HG03280 (cell line): Measurements from ENCODE around the gene GPR180.

ENCODE experiments used
- ATAC-seq: cut with Tn5 transposase; IDR thresholded peaks from one replicate; pipeline ENCODE4 v1.9.1; 2021; ENCODE audit warnings: mild to moderate bottlenecking, moderate library complexity; ENCODE audit not compliant: unreplicated experiment

Gene GPR180

GRCh38 chr13:94683409-94683808 lies 81.8 kb downstream of the GPR180 start:
- ATAC-seq, result no peak
